ENCODE data around the gene CCDC182.

CCDC182 gene

DNA sequence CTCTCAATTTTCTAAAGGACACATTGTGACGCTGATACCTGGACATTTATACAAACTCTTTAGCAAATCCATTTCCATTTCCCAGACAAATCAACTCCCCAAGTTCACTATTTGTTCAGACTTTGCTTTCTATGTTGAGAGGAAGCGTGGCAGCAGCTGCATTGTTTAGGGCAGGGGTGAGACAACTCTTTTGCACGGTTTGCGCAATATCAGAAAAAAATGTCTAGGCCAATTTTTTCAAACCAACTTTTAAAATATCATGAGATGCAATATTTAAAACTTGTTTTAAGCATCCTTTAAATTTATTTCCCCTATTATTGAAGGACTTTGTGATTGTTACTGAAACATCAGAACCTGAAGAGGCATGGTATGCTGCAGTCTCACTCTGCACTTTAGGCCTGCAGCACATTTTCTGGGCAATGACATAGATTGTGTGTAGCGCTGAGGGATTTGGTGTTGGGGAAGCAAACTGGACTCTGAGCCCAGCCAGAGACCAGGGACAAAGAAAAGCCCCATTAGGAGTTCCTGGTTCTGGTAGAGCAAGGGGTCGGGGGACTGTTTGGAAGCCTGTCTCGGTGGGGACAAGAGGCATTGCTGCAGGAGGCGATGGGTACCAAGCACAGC lies 6.4 kb upstream of the CCDC182 start:
- no peaks in the 10 kb centered on the region for H3K9me3 ChIP-seq (ENCODE audit: control insufficient read depth, insufficient read depth, low read depth, low read length)
- POLR2A ChIA-PET, result interaction anchor here (0.6 kb wide), 1 partner anchor 469 kb away, joined by 3 read pairs; no protein-coding TSS in a partner anchor
- no peak overlapping the region for H3K4me3 ChIP-seq (ENCODE audit: low read depth, low read length)
- CTCF ChIA-PET, result interaction anchor here (0.7 to 1.0 kb wide), 2 partner anchors 30 to 80 kb away, joined by 3 read pairs; no protein-coding TSS in a partner anchor
- no peaks in the 10 kb centered on the region for H3K4me1 ChIP-seq (ENCODE audit: control insufficient read depth, insufficient read depth, low read length)
- no peak for TF ChIP-seq MYNN (tag by site-specific recombination; IDR thresholded peaks at IDR 0.05; ENCODE audit: borderline replicate concordance)
- TF ChIP-seq ZNF626 (tag by site-specific recombination; IDR thresholded peaks at IDR 0.05), result no peak
- TF ChIP-seq ZNF274 (IDR thresholded peaks at IDR 0.05; ENCODE audit: low read length), result no peak
- no peak for TF ChIP-seq ZNF274 (tag by site-specific recombination; IDR thresholded peaks at IDR 0.05; ENCODE audit: borderline replicate concordance)
- TF ChIP-seq, protein P1, sequence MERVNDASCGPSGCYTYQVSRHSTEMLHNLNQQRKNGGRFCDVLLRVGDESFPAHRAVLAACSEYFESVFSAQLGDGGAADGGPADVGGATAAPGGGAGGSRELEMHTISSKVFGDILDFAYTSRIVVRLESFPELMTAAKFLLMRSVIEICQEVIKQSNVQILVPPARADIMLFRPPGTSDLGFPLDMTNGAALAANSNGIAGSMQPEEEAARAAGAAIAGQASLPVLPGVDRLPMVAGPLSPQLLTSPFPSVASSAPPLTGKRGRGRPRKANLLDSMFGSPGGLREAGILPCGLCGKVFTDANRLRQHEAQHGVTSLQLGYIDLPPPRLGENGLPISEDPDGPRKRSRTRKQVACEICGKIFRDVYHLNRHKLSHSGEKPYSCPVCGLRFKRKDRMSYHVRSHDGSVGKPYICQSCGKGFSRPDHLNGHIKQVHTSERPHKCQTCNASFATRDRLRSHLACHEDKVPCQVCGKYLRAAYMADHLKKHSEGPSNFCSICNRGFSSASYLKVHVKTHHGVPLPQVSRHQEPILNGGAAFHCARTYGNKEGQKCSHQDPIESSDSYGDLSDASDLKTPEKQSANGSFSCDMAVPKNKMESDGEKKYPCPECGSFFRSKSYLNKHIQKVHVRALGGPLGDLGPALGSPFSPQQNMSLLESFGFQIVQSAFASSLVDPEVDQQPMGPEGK (tag by site-specific recombination; IDR thresholded peaks at IDR 0.05), result no peak
- no peak for TF ChIP-seq ZNF223 (tag by site-specific recombination; IDR thresholded peaks at IDR 0.05)
- TF ChIP-seq ZNF548 (tag by site-specific recombination; IDR thresholded peaks at IDR 0.05), result no peak
- TF ChIP-seq ZNF654 (tag by site-specific recombination; IDR thresholded peaks at IDR 0.05; ENCODE audit: low read depth), result no peak
- TF ChIP-seq, protein P2, sequence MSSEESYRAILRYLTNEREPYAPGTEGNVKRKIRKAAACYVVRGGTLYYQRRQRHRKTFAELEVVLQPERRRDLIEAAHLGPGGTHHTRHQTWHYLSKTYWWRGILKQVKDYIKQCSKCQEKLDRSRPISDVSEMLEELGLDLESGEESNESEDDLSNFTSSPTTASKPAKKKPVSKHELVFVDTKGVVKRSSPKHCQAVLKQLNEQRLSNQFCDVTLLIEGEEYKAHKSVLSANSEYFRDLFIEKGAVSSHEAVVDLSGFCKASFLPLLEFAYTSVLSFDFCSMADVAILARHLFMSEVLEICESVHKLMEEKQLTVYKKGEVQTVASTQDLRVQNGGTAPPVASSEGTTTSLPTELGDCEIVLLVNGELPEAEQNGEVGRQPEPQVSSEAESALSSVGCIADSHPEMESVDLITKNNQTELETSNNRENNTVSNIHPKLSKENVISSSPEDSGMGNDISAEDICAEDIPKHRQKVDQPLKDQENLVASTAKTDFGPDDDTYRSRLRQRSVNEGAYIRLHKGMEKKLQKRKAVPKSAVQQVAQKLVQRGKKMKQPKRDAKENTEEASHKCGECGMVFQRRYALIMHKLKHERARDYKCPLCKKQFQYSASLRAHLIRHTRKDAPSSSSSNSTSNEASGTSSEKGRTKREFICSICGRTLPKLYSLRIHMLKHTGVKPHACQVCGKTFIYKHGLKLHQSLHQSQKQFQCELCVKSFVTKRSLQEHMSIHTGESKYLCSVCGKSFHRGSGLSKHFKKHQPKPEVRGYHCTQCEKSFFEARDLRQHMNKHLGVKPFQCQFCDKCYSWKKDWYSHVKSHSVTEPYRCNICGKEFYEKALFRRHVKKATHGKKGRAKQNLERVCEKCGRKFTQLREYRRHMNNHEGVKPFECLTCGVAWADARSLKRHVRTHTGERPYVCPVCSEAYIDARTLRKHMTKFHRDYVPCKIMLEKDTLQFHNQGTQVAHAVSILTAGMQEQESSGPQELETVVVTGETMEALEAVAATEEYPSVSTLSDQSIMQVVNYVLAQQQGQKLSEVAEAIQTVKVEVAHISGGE (tag by site-specific recombination; conservative IDR thresholded peaks at IDR 0.05; ENCODE audit: low read depth), result no peak
- H3K27ac ChIP-seq (ENCODE audit: extremely low read depth, low read depth, low read length), result no peak overlapping the region
- no peaks in the 10 kb centered on the region for H3K36me3 ChIP-seq (ENCODE audit: control insufficient read depth in 2 of 2, insufficient read depth in 1 of 2, low read length in 2 of 2)

DNA sequence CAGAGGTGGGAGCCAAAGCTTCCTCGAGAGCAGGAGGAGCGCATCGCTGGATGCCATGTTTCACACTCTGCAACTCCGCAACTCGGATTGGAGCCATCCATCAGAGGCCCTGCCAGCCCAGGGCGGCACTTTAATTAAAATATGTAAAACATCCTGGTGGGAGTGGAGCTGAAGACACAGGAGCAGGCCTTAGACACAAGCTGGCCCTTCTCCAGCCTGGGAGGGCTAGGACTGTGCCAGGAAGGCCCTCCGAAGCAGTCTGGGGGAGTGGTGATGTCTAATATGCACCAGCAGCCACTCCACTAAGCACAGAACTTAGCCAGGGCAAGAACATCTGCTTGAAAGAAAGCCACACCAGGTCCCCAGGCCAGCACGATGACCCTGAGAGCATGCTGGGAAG lies 5.8 kb upstream of the CCDC182 start:
- H3K4me1 ChIP-seq (ENCODE audit: control insufficient read depth, insufficient read depth, low read length), result no peaks in the 10 kb centered on the region
- H3K4me3 ChIP-seq (ENCODE audit: low read depth, low read length), result no peak overlapping the region
- H3K27ac ChIP-seq (ENCODE audit: extremely low read depth, low read depth, low read length), result no peak overlapping the region
- ChIA-PET POLR2A (no interaction called here), CTCF (interaction anchor here (0.7 to 2.6 kb wide), 2 partner anchors 30 to 83 kb away, joined by 3 to 11 read pairs; no protein-coding TSS in a partner anchor)
- no peaks in the 10 kb centered on the region for H3K36me3 ChIP-seq (ENCODE audit: control insufficient read depth in 2 of 2, insufficient read depth in 1 of 2, low read length in 2 of 2)
- H3K9me3 ChIP-seq (ENCODE audit: control insufficient read depth, insufficient read depth, low read depth, low read length), result no peaks in the 10 kb centered on the region
- no peak for TF ChIP-seq TCF7L2 (IDR thresholded peaks at IDR 0.05; ENCODE audit: borderline replicate concordance, low read depth, low read length)
- TF ChIP-seq SCRT2 (tag by site-specific recombination; IDR thresholded peaks at IDR 0.05), result no peak
- no peak for TF ChIP-seq ZNF558 (tag by site-specific recombination; IDR thresholded peaks at IDR 0.05)
- no peak for TF ChIP-seq ZNF549 (tag by site-specific recombination; IDR thresholded peaks at IDR 0.05)
- no peak for TF ChIP-seq ZNF501 (tag by site-specific recombination; IDR thresholded peaks at IDR 0.05)
- TF ChIP-seq ZNF391 (tag by site-specific recombination; IDR thresholded peaks at IDR 0.05; ENCODE audit: borderline replicate concordance, low read depth), result no peak
- TF ChIP-seq, protein P3, sequence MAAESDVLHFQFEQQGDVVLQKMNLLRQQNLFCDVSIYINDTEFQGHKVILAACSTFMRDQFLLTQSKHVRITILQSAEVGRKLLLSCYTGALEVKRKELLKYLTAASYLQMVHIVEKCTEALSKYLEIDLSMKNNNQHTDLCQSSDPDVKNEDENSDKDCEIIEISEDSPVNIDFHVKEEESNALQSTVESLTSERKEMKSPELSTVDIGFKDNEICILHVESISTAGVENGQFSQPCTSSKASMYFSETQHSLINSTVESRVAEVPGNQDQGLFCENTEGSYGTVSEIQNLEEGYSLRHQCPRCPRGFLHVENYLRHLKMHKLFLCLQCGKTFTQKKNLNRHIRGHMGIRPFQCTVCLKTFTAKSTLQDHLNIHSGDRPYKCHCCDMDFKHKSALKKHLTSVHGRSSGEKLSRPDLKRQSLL (tag by site-specific recombination; IDR thresholded peaks at IDR 0.05), result no peak
- TF ChIP-seq, protein P4, sequence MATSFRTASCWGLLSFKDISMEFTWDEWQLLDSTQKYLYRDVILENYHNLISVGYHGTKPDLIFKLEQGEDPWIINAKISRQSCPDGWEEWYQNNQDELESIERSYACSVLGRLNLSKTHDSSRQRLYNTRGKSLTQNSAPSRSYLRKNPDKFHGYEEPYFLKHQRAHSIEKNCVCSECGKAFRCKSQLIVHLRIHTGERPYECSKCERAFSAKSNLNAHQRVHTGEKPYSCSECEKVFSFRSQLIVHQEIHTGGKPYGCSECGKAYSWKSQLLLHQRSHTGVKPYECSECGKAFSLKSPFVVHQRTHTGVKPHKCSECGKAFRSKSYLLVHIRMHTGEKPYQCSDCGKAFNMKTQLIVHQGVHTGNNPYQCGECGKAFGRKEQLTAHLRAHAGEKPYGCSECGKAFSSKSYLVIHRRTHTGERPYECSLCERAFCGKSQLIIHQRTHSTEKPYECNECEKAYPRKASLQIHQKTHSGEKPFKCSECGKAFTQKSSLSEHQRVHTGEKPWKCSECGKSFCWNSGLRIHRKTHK (tag by site-specific recombination; IDR thresholded peaks at IDR 0.05), result no peak
- TF ChIP-seq ZNF416 (tag by site-specific recombination; IDR thresholded peaks at IDR 0.05), result no peak
- TF ChIP-seq, protein P5, sequence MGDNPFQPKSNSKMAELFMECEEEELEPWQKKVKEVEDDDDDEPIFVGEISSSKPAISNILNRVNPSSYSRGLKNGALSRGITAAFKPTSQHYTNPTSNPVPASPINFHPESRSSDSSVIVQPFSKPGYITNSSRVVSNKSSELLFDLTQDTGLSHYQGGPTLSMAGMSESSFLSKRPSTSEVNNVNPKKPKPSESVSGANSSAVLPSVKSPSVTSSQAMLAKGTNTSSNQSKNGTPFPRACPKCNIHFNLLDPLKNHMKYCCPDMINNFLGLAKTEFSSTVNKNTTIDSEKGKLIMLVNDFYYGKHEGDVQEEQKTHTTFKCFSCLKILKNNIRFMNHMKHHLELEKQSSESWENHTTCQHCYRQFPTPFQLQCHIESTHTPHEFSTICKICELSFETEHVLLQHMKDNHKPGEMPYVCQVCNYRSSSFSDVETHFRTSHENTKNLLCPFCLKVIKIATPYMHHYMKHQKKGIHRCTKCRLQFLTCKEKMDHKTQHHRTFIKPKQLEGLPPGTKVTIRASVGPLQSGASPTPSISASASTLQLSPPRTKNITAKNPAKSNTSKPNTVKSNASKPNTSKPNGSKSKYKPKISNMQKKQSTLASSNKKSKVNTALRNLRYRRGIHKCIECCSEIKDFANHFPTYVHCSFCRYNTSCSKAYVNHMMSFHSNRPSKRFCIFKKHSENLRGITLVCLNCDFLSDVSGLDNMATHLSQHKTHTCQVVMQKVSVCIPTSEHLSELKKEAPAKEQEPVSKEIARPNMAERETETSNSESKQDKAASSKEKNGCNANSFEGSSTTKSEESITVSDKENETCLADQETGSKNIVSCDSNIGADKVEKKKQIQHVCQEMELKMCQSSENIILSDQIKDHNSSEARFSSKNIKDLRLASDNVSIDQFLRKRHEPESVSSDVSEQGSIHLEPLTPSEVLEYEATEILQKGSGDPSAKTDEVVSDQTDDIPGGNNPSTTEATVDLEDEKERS (tag by site-specific recombination; IDR thresholded peaks at IDR 0.05), result no peak
